GM23338 (cell line): ENCODE measurements around the gene ZBTB8OS. TPM values are rescaled to one million over a fixed set of nuclear protein-coding genes. Genes with fewer than 3 reads are reported as not detected.
A peak's percentile ranks its signal among the peaks of the same experiment; 100 is the strongest.

Experiments
- ATAC-seq: fragments of 200-7000 bp; cut with Tn5 transposase; 3 replicates; pipeline ENCODE4 v1.9.1; 2020
- DNase-seq: peaks from one replicate; pipeline ENCODE4 v3.0.0-alpha.2; 2015; ENCODE audit warnings: low spot score
- H2AFZ ChIP-seq: fragments of 200-600 bp; sonication (generic); 2 replicates; pipeline ENCODE4 v1.8.0; 2016; ENCODE audit warnings: antibody characterized with exemption, mild to moderate bottlenecking, moderate library complexity
- H3F3A ChIP-seq: fragments of 200-600 bp; sonication (generic); replicated peaks from 2 replicates; pipeline ENCODE4 v1.8.0; 2017; ENCODE audit warnings: antibody characterized with exemption, mixed run types, low read depth
- H3K27ac ChIP-seq: fragments of 200-600 bp; sonication (generic); 2 replicates; pipeline ENCODE4 v1.6.1; 2016; ENCODE audit warnings: low read depth
- H3K27me3 ChIP-seq: fragments of 200-600 bp; sonication (generic); 2 replicates; pipeline ENCODE4 v1.8.0; 2016; ENCODE audit warnings: mild to moderate bottlenecking, mixed run types, moderate library complexity; ENCODE audit not compliant: insufficient read depth
- H3K36me3 ChIP-seq: fragments of 200-600 bp; sonication (generic); 2 replicates; pipeline ENCODE4 v1.8.0; 2016; ENCODE audit warnings: mild to moderate bottlenecking; ENCODE audit not compliant: insufficient read depth
- H3K4me1 ChIP-seq: fragments of 200-600 bp; sonication (generic); 2 replicates; pipeline ENCODE4 v1.8.0; 2016; ENCODE audit warnings: mild to moderate bottlenecking, moderate library complexity; ENCODE audit not compliant: insufficient read depth
- H3K4me2 ChIP-seq: fragments of 200-600 bp; sonication (generic); 2 replicates; pipeline ENCODE4 v1.7.1; 2017; ENCODE audit warnings: mixed run types
- H3K4me3 ChIP-seq: fragments of 200-600 bp; sonication (generic); 2 replicates; pipeline ENCODE4 v1.6.1; 2016; ENCODE audit warnings: mixed run types
- H3K79me2 ChIP-seq: fragments of 200-600 bp; sonication (generic); replicated peaks from 2 replicates; pipeline ENCODE4 v1.8.0; 2017; ENCODE audit warnings: mild to moderate bottlenecking; ENCODE audit not compliant: insufficient read depth
- H3K9me2 ChIP-seq: fragments of 200-600 bp; sonication (generic); 2 replicates; pipeline ENCODE4 v1.8.0; 2017; ENCODE audit not compliant: insufficient read depth
- H4K20me1 ChIP-seq: fragments of 200-600 bp; sonication (generic); replicated peaks from 2 replicates; pipeline ENCODE4 v1.8.0; 2017; ENCODE audit warnings: mild to moderate bottlenecking; ENCODE audit not compliant: insufficient read depth
- H3K27ac Mint-ChIP-seq: 2 replicates; pipeline ENCODE4 v1.8.0; 2020; ENCODE audit warnings: inconsistent platforms, mild to moderate bottlenecking, moderate library complexity, mixed read lengths
- H3K27me3 Mint-ChIP-seq: 3 replicates; pipeline ENCODE4 v1.8.0; 2022; ENCODE audit warnings: low read depth, mild to moderate bottlenecking, moderate library complexity, mixed read lengths, inconsistent platforms; ENCODE audit not compliant: insufficient read depth, poor library complexity
- H3K36me3 Mint-ChIP-seq: 3 replicates; pipeline ENCODE4 v1.8.0; 2021; ENCODE audit warnings: low read depth, mild to moderate bottlenecking, inconsistent platforms, moderate library complexity, mixed read lengths
- H3K4me1 Mint-ChIP-seq: 3 replicates; pipeline ENCODE4 v1.8.0; 2020; ENCODE audit warnings: mild to moderate bottlenecking, inconsistent platforms, mixed read lengths
- H3K4me3 Mint-ChIP-seq: 3 replicates; pipeline ENCODE4 v1.8.0; 2021; ENCODE audit warnings: moderate library complexity, mild to moderate bottlenecking, inconsistent platforms, mixed read lengths
- H3K9me3 Mint-ChIP-seq: 3 replicates; pipeline ENCODE4 v1.8.0; 2020; ENCODE audit warnings: moderate library complexity, mild to moderate bottlenecking, inconsistent platforms, mixed read lengths
- EZH2 ChIP-seq: fragments of 200-600 bp; sonication (generic); IDR thresholded peaks from one replicate; pipeline ENCODE4 v1.8.0; 2017; ENCODE audit warnings: antibody characterized with exemption, mild to moderate bottlenecking, low read depth; ENCODE audit not compliant: unreplicated experiment
- POLR2AphosphoS5 ChIP-seq: IDR thresholded peaks from 2 replicates; pipeline ENCODE4 v1.6.1; 2016; ENCODE audit warnings: antibody characterized with exemption, low read depth
- ZNF462 ChIP-seq: fragments of 250-450 bp; sonication (Bioruptor Pico); IDR thresholded peaks from 2 replicates; pipeline ENCODE4 v1.5.0; 2020; ENCODE audit warnings: mild to moderate bottlenecking, moderate library complexity
- polyA plus RNA-seq: library from polyadenylated mRNA; unstranded; fragments of >200 nt; fragmentation: Nextera tagmentation; extraction: Ambion mirVana; gene quantifications from 2 replicates; pipeline ENCODE4 v1.2.1, GENCODE V29; 2016
- total RNA-seq: library from RNA; depleted of rRNA; stranded (reverse); fragments of >200 nt; shearing (Covaris generic); gene quantifications from 2 replicates; pipeline ENCODE4 v1.2.3, GENCODE V29; 2014

The ZBTB8OS gene
- total and polyA plus RNA-seq, 2 experiments from 2014 or later: 22.0 to 159 TPM

- DNase-seq: peak; percentile 49
- H3K9me3 Mint-ChIP-seq: no peaks in the 10 kb centered on the region
- no peaks in the 10 kb centered on the region for H4K20me1 ChIP-seq
- no peak overlapping the region for H3K27ac Mint-ChIP-seq
- H3F3A ChIP-seq: no peaks in the 10 kb centered on the region; the same call in 1 of the 2 replicates
- H3K79me2 ChIP-seq: no peaks in the 10 kb centered on the region; the same call in 1 of the 2 replicates
- H3K4me3 Mint-ChIP-seq: no peak overlapping the region
- ATAC-seq: peak; percentile 84
- H3K27me3 Mint-ChIP-seq: no peaks in the 10 kb centered on the region
- H3K27ac ChIP-seq: no peak overlapping the region
- no peak overlapping the region for H2AFZ ChIP-seq
- no peaks in the 10 kb centered on the region for H3K4me1 ChIP-seq
- no peaks in the 10 kb centered on the region for H3K27me3 ChIP-seq
- no peak overlapping the region for H3K4me2 ChIP-seq
- no peaks in the 10 kb centered on the region for H3K9me2 ChIP-seq
- peaks cover 5% of the 10 kb centered on the region; the same call in 1 of the 2 replicates for H3K36me3 ChIP-seq
- H3K36me3 Mint-ChIP-seq: peaks cover 23% of the 10 kb centered on the region; the same call in 2 of the 3 replicates
- TF ChIP-seq ZNF462 (no peak), POLR2AphosphoS5 (0 out of 2 replicates have a peak, but pooled peaks have one; percentile 30)
- H3K4me1 Mint-ChIP-seq: no peaks in the 10 kb centered on the region
- no peak overlapping the region for H3K4me3 ChIP-seq
Measured at GRCh38 chr1:32618673-32619221, 31.6 kb downstream of the ZBTB8OS start.

GRCh38 chr1:32613472-32613871 is 36.9 kb downstream of the ZBTB8OS start:
- Mint-ChIP-seq H3K36me3 (no peaks in the 10 kb centered on the region), H3K9me3 (no peaks in the 10 kb centered on the region), H3K27me3 (peaks cover 5% of the 10 kb centered on the region), H3K27ac (no peak overlapping the region), H3K4me1 (peaks cover 5% of the 10 kb centered on the region; the same call in 2 of the 3 replicates), H3K4me3 (no peak overlapping the region)
- H3K36me3 ChIP-seq: no peaks in the 10 kb centered on the region
- H3K27ac ChIP-seq: no peak overlapping the region
- DNase-seq: no peak
- no peak overlapping the region for H2AFZ ChIP-seq
- H3K9me2 ChIP-seq: no peaks in the 10 kb centered on the region
- H3K79me2 ChIP-seq: no peaks in the 10 kb centered on the region
- H3K4me1 ChIP-seq: no peaks in the 10 kb centered on the region
- no peaks in the 10 kb centered on the region for H4K20me1 ChIP-seq
- H3K4me2 ChIP-seq: no peak overlapping the region
- TF ChIP-seq EZH2: no peak
- ATAC-seq: no peak
- H3K27me3 ChIP-seq: no peaks in the 10 kb centered on the region
- no peaks in the 10 kb centered on the region for H3F3A ChIP-seq
- no peak overlapping the region for H3K4me3 ChIP-seq
